Forelimb muscle (tissue), 1 donor: Measurements from ENCODE around the gene ISL2. TPM values are rescaled to one million over a fixed set of nuclear protein-coding genes. Genes with fewer than 3 reads are reported as not detected.

Experiments
- DNase-seq: peaks from one replicate; pipeline ENCODE4 v3.0.0-alpha.2; 2013; ENCODE audit warnings: low read depth
- polyA plus RNA-seq: library from polyadenylated mRNA; unstranded; fragments of 120-200 nt; gene quantifications from one replicate; pipeline ENCODE4 v1.2.1, GENCODE V29; 2013; ENCODE audit not compliant: insufficient read length

ISL2 gene
- polyA plus RNA-seq, 1 donor, result not detected

GRCh38 chr15:76376816-76377215, 40.2 kb downstream of the ISL2 start:
- no peak for DNase-seq

GRCh38 chr15:76377217-76377616, 40.6 kb downstream of the ISL2 start:
- DNase-seq, result no peak

GRCh38 chr15:76377751-76378150, 41.2 kb downstream of the ISL2 start:
- DNase-seq, result no peak

- DNase-seq, result no peak
Measured at GRCh38 chr15:76378691-76379090, 42.1 kb downstream of the ISL2 start.

- no peak for DNase-seq
Measured at GRCh38 chr15:76380249-76380648, 43.7 kb downstream of the ISL2 start.

GRCh38 chr15:76381366-76381765, 44.8 kb downstream of the ISL2 start:
- DNase-seq, result no peak

GRCh38 chr15:76382987-76383728, 46.6 kb downstream of the ISL2 start:
- no peak for DNase-seq

GRCh38 chr15:76384409-76384808, 47.8 kb downstream of the ISL2 start:
- no peak for DNase-seq

GRCh38 chr15:76386178-76386577, 49.6 kb downstream of the ISL2 start:
- no peak for DNase-seq

- no peak for DNase-seq
Measured at GRCh38 chr15:76386926-76387325, 50.4 kb downstream of the ISL2 start.

- no peak for DNase-seq
Measured at GRCh38 chr15:76390571-76390970, 54.0 kb downstream of the ISL2 start.

GRCh38 chr15:76391309-76391708, 54.7 kb downstream of the ISL2 start:
- no peak for DNase-seq

GRCh38 chr15:76391847-76392246, 55.3 kb downstream of the ISL2 start:
- no peak for DNase-seq

Other genes starting within 250 kb of the ISL2 start
- gene ETFA, start 25.3 kb upstream of the ISL2 start, polyA plus RNA-seq, result 113 TPM